ENCODE measurements around the gene KANSL3. TPM values are rescaled to one million over a fixed set of nuclear protein-coding genes. Genes with fewer than 3 reads are reported as not detected.

The KANSL3 gene
- total and polyA plus RNA-seq, 2 donors (not counting 3 experiments of a cell fraction or from before 2014, with no cell fraction given): 27.7 to 36.9 TPM

- Histone ChIP-seq H4K20me1 (replicated peaks; ENCODE audit: control insufficient read depth, extremely low read depth, insufficient read depth, low read length) (no peaks in the 10 kb centered on the region), H3K9me1 (replicated peaks; ENCODE audit: control insufficient read depth, extremely low read depth, insufficient read depth, low read length) (no peaks in the 10 kb centered on the region), H3K4me1 (ENCODE audit: control insufficient read depth, extremely low read depth, insufficient read depth, low read length) (no peaks in the 10 kb centered on the region), H3K4me2 (ENCODE audit: insufficient read depth, low read length) (no peak overlapping the region), H3K27me3 (ENCODE audit: control insufficient read depth in 2 of 2, insufficient read depth in 2 of 2, low read length in 2 of 2) (no peaks in the 10 kb centered on the region), H3K9me3 (replicated peaks; ENCODE audit: control insufficient read depth, insufficient read depth, low read length) (no peaks in the 10 kb centered on the region), H3K27ac (ENCODE audit: insufficient read depth, low read depth, low read length) (no peak overlapping the region), H3K79me2 (ENCODE audit: control insufficient read depth, insufficient read depth, low read length) (no peaks in the 10 kb centered on the region), H2AFZ (ENCODE audit: low read depth, low read length) (no peak overlapping the region), H3K9ac (replicated peaks; ENCODE audit: extremely low read depth, insufficient read depth, low read length) (no peak overlapping the region), H3K36me3 (ENCODE audit: control insufficient read depth in 2 of 2, extremely low read depth in 1 of 2, insufficient read depth in 2 of 2, low read length in 2 of 2) (no peaks in the 10 kb centered on the region), H3K4me3 (replicated peaks in 1 of 3; ENCODE audit: insufficient read depth in 1 of 3, low read depth in 1 of 3, low read length in 3 of 3) (no peak overlapping the region)
- dilution Hi-C loops (cut with MboI; ENCODE audit: extremely low pct_ligation_motif_present, low sequenced_read_pairs): no loop called here
- BruUV-seq (replicated peaks): no TSS peak
- CTCF ChIA-PET: no interaction called here
- TF ChIP-seq MYC (IDR thresholded peaks at IDR 0.05; ENCODE audit: low read depth, low read length): no peak
- no peak for FAIRE-seq
- POLR2A ChIA-PET: no interaction called here
- intact Hi-C loops (cut with micrococcal nuclease): no loop called here
- DNase-seq (ENCODE audit: low read depth, low spot score): no peak
Measured at GRCh38 chr2:96587843-96588242, 50.3 kb downstream of the KANSL3 start.

- Histone ChIP-seq H3K27ac (ENCODE audit: insufficient read depth, low read depth, low read length) (no peak overlapping the region), H3K9ac (replicated peaks; ENCODE audit: extremely low read depth, insufficient read depth, low read length) (no peak overlapping the region), H3K4me3 (replicated peaks in 1 of 3; ENCODE audit: insufficient read depth in 1 of 3, low read depth in 1 of 3, low read length in 3 of 3) (no peak overlapping the region), H3K4me1 (ENCODE audit: control insufficient read depth, extremely low read depth, insufficient read depth, low read length) (no peaks in the 10 kb centered on the region), H3K79me2 (ENCODE audit: control insufficient read depth, insufficient read depth, low read length) (no peaks in the 10 kb centered on the region), H3K9me1 (replicated peaks; ENCODE audit: control insufficient read depth, extremely low read depth, insufficient read depth, low read length) (no peaks in the 10 kb centered on the region), H3K9me3 (replicated peaks; ENCODE audit: control insufficient read depth, insufficient read depth, low read length) (no peaks in the 10 kb centered on the region), H3K36me3 (ENCODE audit: control insufficient read depth in 2 of 2, extremely low read depth in 1 of 2, insufficient read depth in 2 of 2, low read length in 2 of 2) (no peaks in the 10 kb centered on the region), H2AFZ (ENCODE audit: low read depth, low read length) (no peak overlapping the region), H4K20me1 (replicated peaks; ENCODE audit: control insufficient read depth, extremely low read depth, insufficient read depth, low read length) (no peaks in the 10 kb centered on the region), H3K4me2 (ENCODE audit: insufficient read depth, low read length) (no peak overlapping the region), H3K27me3 (ENCODE audit: control insufficient read depth in 2 of 2, insufficient read depth in 2 of 2, low read length in 2 of 2) (no peaks in the 10 kb centered on the region)
- FAIRE-seq: no peak
- no TSS peak for BruUV-seq (replicated peaks)
- no peak for DNase-seq (ENCODE audit: low read depth, low spot score)
- TF ChIP-seq POLR2AphosphoS5 (IDR thresholded peaks at IDR 0.05; ENCODE audit: insufficient read depth, low read depth, low read length) (no peak), EZH2 (IDR thresholded peaks at IDR 0.05; ENCODE audit: borderline replicate concordance, low read depth, low read length, severe bottlenecking) (no peak), MAX (IDR thresholded peaks at IDR 0.05; ENCODE audit: insufficient read depth, insufficient read length) (no peak), JUN (IDR thresholded peaks at IDR 0.05; ENCODE audit: borderline replicate concordance, insufficient read depth, insufficient read length, low read depth) (no peak), FOS (IDR thresholded peaks at IDR 0.05; ENCODE audit: borderline replicate concordance, insufficient read depth, low read length) (no peak), POLR2A (IDR thresholded peaks at IDR 0.05; ENCODE audit: low read depth, low read length) (no peak), GATA2 (IDR thresholded peaks at IDR 0.05; ENCODE audit: insufficient read depth, insufficient read length, low read depth, low read length) (no peak), CTCF (IDR thresholded peaks at IDR 0.05; ENCODE audit: extremely low read depth in 1 of 2, insufficient read depth in 1 of 2, low read depth in 1 of 2, low read length in 2 of 2) (no peak), MYC (IDR thresholded peaks at IDR 0.05; ENCODE audit: low read depth, low read length) (no peak)
- intact Hi-C loops (cut with micrococcal nuclease): no loop called here
- ChIA-PET POLR2A (no interaction called here), CTCF (interaction anchor here (2.6 kb wide), 1 partner anchor 29 kb away, joined by 15 read pairs; no protein-coding TSS in a partner anchor)
- dilution Hi-C loops (cut with MboI; ENCODE audit: extremely low pct_ligation_motif_present, low sequenced_read_pairs): no loop called here
Measured at GRCh38 chr2:96584017-96584416, 54.1 kb downstream of the KANSL3 start.

Measured in endothelial cell of umbilical vein (primary cell).